GM18502 (cell line): ENCODE data around the gene SLC4A3.
A peak's percentile ranks its signal among the peaks of the same experiment; 100 is the strongest.
"Not testable (repeated sequence)": the region's sequence is repeated elsewhere in the genome, so short reads cannot be mapped to it uniquely, and the experiment has no call there.

Experiments used
- ATAC-seq: cut with Tn5 transposase; IDR thresholded peaks from one replicate; pipeline ENCODE4 v1.9.1; 2021; ENCODE audit warnings: mild to moderate bottlenecking; ENCODE audit not compliant: unreplicated experiment, poor library complexity

The SLC4A3 gene

GRCh38 chr2:219643084-219643473 is 15.6 kb downstream of the SLC4A3 start:
- no peak for ATAC-seq

- no peak for ATAC-seq
Measured at GRCh38 chr2:219643788-219644398, 16.5 kb downstream of the SLC4A3 start.

GRCh38 chr2:219644801-219645480 is 17.5 kb downstream of the SLC4A3 start:
- no peak for ATAC-seq

- no peak for ATAC-seq
Measured at GRCh38 chr2:219645631-219646527, 18.4 kb downstream of the SLC4A3 start.

- ATAC-seq: no peak
Measured at GRCh38 chr2:219648176-219648575, 20.7 kb downstream of the SLC4A3 start.

- no peak for ATAC-seq
Measured at GRCh38 chr2:219648963-219649362, 21.5 kb downstream of the SLC4A3 start.

- ATAC-seq: no peak
Measured at GRCh38 chr2:219650426-219651248, 23.2 kb downstream of the SLC4A3 start.

- not testable (repeated sequence) for ATAC-seq
Measured at GRCh38 chr2:219651656-219652055, 24.2 kb downstream of the SLC4A3 start.

- no peak for ATAC-seq
Measured at GRCh38 chr2:219656526-219656925, 29.1 kb downstream of the SLC4A3 start.

- no peak for ATAC-seq
Measured at GRCh38 chr2:219658196-219658846, 30.9 kb downstream of the SLC4A3 start.

- ATAC-seq: no peak
Measured at GRCh38 chr2:219658874-219659273, 31.4 kb downstream of the SLC4A3 start.

GRCh38 chr2:219661197-219661954 is 33.9 kb downstream of the SLC4A3 start:
- peak; percentile 92 for ATAC-seq

GRCh38 chr2:219661955-219662395 is 34.5 kb downstream of the SLC4A3 start:
- peak; percentile 20 for ATAC-seq

- no peak for ATAC-seq
Measured at GRCh38 chr2:219662566-219662965, 35.1 kb downstream of the SLC4A3 start.

- ATAC-seq: no peak
Measured at GRCh38 chr2:219663116-219663762, 35.8 kb downstream of the SLC4A3 start.

- no peak for ATAC-seq
Measured at GRCh38 chr2:219664041-219664440, 36.6 kb downstream of the SLC4A3 start.

- no peak for ATAC-seq
Measured at GRCh38 chr2:219664944-219665343, 37.5 kb downstream of the SLC4A3 start.

GRCh38 chr2:219665926-219666325 is 38.5 kb downstream of the SLC4A3 start:
- no peak for ATAC-seq

GRCh38 chr2:219668316-219668715 is 40.9 kb downstream of the SLC4A3 start:
- ATAC-seq: no peak
